Measurements from ENCODE around the gene PDIA3.
"Not testable (repeated sequence)": the region's sequence is repeated elsewhere in the genome, so short reads cannot be mapped to it uniquely, and the experiment has no call there.

PDIA3 gene

DNA sequence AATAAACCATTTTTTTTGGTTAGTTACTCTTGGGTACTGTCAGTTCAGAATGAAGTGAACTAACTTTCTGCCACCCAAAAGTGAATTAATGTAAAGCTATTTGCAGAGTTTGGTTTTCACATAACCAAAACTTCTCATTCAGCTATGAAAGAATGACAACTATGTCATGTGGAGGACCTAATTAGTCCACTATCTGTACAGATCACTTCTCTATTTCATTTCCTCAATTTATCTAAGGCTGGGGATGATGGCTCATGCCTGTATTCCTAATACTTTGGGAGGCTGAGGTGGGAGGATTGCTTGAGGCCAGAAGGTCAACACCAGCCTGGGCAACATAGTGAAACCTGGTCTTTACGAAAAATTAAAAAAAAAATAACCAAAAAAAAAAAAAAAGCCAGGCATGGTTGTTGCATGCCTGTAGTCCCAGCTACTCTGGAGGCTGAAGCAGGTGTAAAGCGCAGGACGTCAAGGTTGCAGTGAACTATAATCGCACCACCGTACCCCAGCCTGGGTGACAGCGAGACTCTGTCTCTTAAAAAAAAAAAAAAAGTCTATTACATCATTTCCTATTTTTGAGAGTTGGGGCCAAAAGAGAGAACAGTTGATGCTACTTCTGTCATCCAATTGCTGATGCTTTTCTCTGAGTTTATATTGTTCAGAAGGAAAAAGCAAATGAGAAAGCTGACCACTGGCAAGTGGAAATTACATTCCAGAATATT lies 62.9 kb downstream of the PDIA3 start:
- H3K4me1 ChIP-seq (ENCODE audit: low read depth, poor library complexity, severe bottlenecking) = peaks cover 5% of the 10 kb centered on the region
- no peak overlapping the region for H2AFZ ChIP-seq (ENCODE audit: low read depth)
- no peaks in the 10 kb centered on the region for H3K79me2 ChIP-seq (ENCODE audit: insufficient read depth, low read depth)
- no peak overlapping the region for H3K4me2 ChIP-seq
- H3K27ac ChIP-seq = no peak overlapping the region
- H3K36me3 ChIP-seq (ENCODE audit: insufficient read depth) = peaks cover 7% of the 10 kb centered on the region; the same call in 1 of the 2 replicates
- TF ChIP-seq, protein P1, sequence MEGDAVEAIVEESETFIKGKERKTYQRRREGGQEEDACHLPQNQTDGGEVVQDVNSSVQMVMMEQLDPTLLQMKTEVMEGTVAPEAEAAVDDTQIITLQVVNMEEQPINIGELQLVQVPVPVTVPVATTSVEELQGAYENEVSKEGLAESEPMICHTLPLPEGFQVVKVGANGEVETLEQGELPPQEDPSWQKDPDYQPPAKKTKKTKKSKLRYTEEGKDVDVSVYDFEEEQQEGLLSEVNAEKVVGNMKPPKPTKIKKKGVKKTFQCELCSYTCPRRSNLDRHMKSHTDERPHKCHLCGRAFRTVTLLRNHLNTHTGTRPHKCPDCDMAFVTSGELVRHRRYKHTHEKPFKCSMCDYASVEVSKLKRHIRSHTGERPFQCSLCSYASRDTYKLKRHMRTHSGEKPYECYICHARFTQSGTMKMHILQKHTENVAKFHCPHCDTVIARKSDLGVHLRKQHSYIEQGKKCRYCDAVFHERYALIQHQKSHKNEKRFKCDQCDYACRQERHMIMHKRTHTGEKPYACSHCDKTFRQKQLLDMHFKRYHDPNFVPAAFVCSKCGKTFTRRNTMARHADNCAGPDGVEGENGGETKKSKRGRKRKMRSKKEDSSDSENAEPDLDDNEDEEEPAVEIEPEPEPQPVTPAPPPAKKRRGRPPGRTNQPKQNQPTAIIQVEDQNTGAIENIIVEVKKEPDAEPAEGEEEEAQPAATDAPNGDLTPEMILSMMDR (conservative IDR thresholded peaks at IDR 0.05; ENCODE audit: low read depth, low read length) = no peak
- H3K27me3 ChIP-seq (ENCODE audit: insufficient read depth, low read depth) = no peaks in the 10 kb centered on the region
- no peak overlapping the region for H3K9ac ChIP-seq
- no peaks in the 10 kb centered on the region for H4K20me1 ChIP-seq (ENCODE audit: insufficient read depth)
- H3K4me3 ChIP-seq (IDR thresholded peaks at IDR 0.05; ENCODE audit: insufficient read depth, low read depth, low read length) = no peak overlapping the region

DNA sequence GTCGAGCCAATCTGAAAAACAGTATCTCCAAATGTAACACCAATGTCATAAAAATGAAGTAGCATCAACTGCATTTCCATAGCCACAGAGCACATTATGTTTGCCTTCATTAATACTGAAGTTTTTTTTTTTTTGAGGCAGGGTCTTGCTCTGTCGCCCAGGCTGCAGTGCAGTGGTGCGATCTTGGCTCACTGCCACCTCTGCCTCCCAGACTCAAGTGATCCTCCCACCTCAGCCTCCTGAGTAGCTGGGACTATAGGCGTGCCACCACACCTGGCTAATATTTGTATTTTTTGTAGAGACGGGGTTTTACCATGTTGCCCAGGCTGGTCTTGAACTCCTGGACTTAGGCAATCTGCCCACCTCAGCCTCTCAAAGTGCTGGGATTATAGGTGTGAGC lies 68.8 kb downstream of the PDIA3 start:
- not testable (repeated sequence) for H3K4me3 ChIP-seq (IDR thresholded peaks at IDR 0.05; ENCODE audit: insufficient read depth, low read depth, low read length); H3K36me3 ChIP-seq (ENCODE audit: insufficient read depth); H3K4me1 ChIP-seq (ENCODE audit: low read depth, poor library complexity, severe bottlenecking); H2AFZ ChIP-seq (ENCODE audit: low read depth); H3K27me3 ChIP-seq (ENCODE audit: insufficient read depth, low read depth); H4K20me1 ChIP-seq (ENCODE audit: insufficient read depth); H3K27ac ChIP-seq; H3K4me2 ChIP-seq; H3K9ac ChIP-seq
- peaks cover 19% of the 10 kb centered on the region for H3K79me2 ChIP-seq (ENCODE audit: insufficient read depth, low read depth)

DNA sequence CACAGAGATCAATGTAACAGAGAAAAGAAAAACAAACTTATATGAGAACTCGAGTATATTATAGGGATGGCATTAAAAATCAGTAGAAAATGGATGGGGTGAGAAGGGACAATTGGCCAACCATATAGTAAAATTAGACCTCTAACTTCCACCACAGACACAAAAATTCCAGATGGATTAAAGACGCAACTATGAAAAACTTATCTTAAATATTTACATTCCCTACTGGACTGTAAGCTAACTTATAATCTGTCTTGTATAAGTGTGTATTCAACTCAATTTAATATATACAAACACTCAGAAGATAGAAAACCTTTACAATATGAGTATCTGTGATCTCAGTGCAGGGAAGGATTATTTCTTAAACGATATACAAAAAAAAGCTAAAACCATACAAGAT lies 75.3 kb downstream of the PDIA3 start:
- Histone ChIP-seq H3K4me3 (IDR thresholded peaks at IDR 0.05; ENCODE audit: insufficient read depth, low read depth, low read length) (no peak overlapping the region), H3K4me1 (ENCODE audit: low read depth, poor library complexity, severe bottlenecking) (peaks cover 22% of the 10 kb centered on the region), H3K27me3 (ENCODE audit: insufficient read depth, low read depth) (no peaks in the 10 kb centered on the region)

More for the DNA sequence above, 75.3 kb downstream of the PDIA3 start:
- Histone ChIP-seq H2AFZ (ENCODE audit: low read depth) (no peak overlapping the region), H3K27ac (no peak overlapping the region), H3K36me3 (ENCODE audit: insufficient read depth) (no peaks in the 10 kb centered on the region), H3K79me2 (ENCODE audit: insufficient read depth, low read depth) (peaks cover 75% of the 10 kb centered on the region), H3K4me2 (no peak overlapping the region), H4K20me1 (ENCODE audit: insufficient read depth) (no peaks in the 10 kb centered on the region), H3K9ac (no peak overlapping the region)
- TF ChIP-seq, protein P1 (conservative IDR thresholded peaks at IDR 0.05; ENCODE audit: low read depth, low read length) = no peak
